DOHH2 (cell line): ENCODE results near the gene NUDT4B.
"Not testable (repeated sequence)": the region's sequence is repeated elsewhere in the genome, so short reads cannot be mapped to it uniquely, and the experiment has no call there.

ENCODE experiments used
- EZH2phosphoT487 ChIP-seq: fragments of 200-600 bp; sonication (generic); IDR thresholded peaks from 2 replicates; pipeline ENCODE4 v1.6.1; 2017; ENCODE audit warnings: borderline replicate concordance, mild to moderate bottlenecking, antibody characterized with exemption, low read length, moderate library complexity, mixed read lengths
- TF ChIP-seq, protein P1 (sequence below): fragments of 200-600 bp; sonication (generic); IDR thresholded peaks from one replicate; pipeline ENCODE4 v1.5.1; 2014; ENCODE audit warnings: antibody characterized with exemption, mild to moderate bottlenecking, low read depth, low read length; ENCODE audit not compliant: poor library complexity, severe bottlenecking

- TF ChIP-seq, protein P1, sequence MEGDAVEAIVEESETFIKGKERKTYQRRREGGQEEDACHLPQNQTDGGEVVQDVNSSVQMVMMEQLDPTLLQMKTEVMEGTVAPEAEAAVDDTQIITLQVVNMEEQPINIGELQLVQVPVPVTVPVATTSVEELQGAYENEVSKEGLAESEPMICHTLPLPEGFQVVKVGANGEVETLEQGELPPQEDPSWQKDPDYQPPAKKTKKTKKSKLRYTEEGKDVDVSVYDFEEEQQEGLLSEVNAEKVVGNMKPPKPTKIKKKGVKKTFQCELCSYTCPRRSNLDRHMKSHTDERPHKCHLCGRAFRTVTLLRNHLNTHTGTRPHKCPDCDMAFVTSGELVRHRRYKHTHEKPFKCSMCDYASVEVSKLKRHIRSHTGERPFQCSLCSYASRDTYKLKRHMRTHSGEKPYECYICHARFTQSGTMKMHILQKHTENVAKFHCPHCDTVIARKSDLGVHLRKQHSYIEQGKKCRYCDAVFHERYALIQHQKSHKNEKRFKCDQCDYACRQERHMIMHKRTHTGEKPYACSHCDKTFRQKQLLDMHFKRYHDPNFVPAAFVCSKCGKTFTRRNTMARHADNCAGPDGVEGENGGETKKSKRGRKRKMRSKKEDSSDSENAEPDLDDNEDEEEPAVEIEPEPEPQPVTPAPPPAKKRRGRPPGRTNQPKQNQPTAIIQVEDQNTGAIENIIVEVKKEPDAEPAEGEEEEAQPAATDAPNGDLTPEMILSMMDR, result not testable (repeated sequence)
- not testable (repeated sequence) for TF ChIP-seq EZH2phosphoT487
Measured at GRCh38 chr1:148715518-148715917, 33.1 kb upstream of the NUDT4B start.
